Esophagus muscularis mucosa (tissue), 4 donors: ENCODE results near the gene GPR42. TPM values are rescaled to one million over a fixed set of nuclear protein-coding genes. Genes with fewer than 3 reads are reported as not detected.
"Not testable (repeated sequence)": the region's sequence is repeated elsewhere in the genome, so short reads cannot be mapped to it uniquely, and the experiment has no call there.

Experiments
- DNase-seq: peaks from one replicate; pipeline ENCODE4 v3.0.0-alpha.2; 2017; ENCODE audit errors: extremely low spot score
- H3K27ac ChIP-seq, 4 donors: fragments of 200-600 bp; sonication (generic); replicated peaks in 1 of 4; 1 replicate in 3 of 4; 2 replicates in 1 of 4; pipeline ENCODE4 v1.5.1; 2016 to 2019; ENCODE audit warnings: mild to moderate bottlenecking in 1 of 4
- H3K27me3 ChIP-seq, 4 donors: fragments of 200-600 bp; sonication (generic); one replicate each; pipeline versions ENCODE4 v1.5.1 to v1.6.0; 2016 to 2019
- H3K36me3 ChIP-seq, 4 donors: fragments of 200-600 bp; sonication (generic); one replicate each; pipeline ENCODE4 v1.5.1; 2016 to 2019
- H3K4me1 ChIP-seq, 4 donors: fragments of 200-600 bp; sonication (generic); one replicate each; pipeline ENCODE4 v1.5.1; 2016 to 2019
- H3K4me3 ChIP-seq, 4 donors: fragments of 200-600 bp; sonication (generic); 1 replicate in 2 of 4; 2 replicates in 2 of 4; pipeline ENCODE4 v1.5.1; 2016 to 2019; ENCODE audit warnings: mild to moderate bottlenecking in 4 of 4, moderate library complexity in 1 of 4
- H3K9me3 ChIP-seq, 4 donors: fragments of 200-600 bp; sonication (generic); 1 replicate in 3 of 4; 2 replicates in 1 of 4; pipeline ENCODE4 v1.5.1; 2016 to 2019
- EP300 ChIP-seq: sonication (generic); formaldehyde crosslinking; IDR thresholded peaks from one replicate; pipeline ENCODE4 v1.6.1; 2017; ENCODE audit warnings: antibody characterized with exemption
- POLR2A ChIP-seq: fragments of 450-650 bp; IDR thresholded peaks from one replicate; pipeline ENCODE4 v1.6.1; 2017; ENCODE audit warnings: antibody characterized with exemption, moderate library complexity, mild to moderate bottlenecking, low read depth
- POLR2AphosphoS5 ChIP-seq, 2 donors: sonication (generic); formaldehyde crosslinking; IDR thresholded peaks; one replicate each; pipeline ENCODE4 v1.6.1; 2017; ENCODE audit warnings: antibody characterized with exemption in 2 of 2
- WGBS: methylation state at CpG from one replicate; pipeline ENCODE4 v1.1.5; 2018; 5-methylcytosine and 5-hydroxymethylcytosine counted together
- intact Hi-C: fragments of 100-400 bp; cut with DNase I; formaldehyde crosslinking; loops from one replicate; pipeline ENCODE4 v1.15.1; 2023
- total RNA-seq, 4 donors: library from RNA; depleted of rRNA; stranded (reverse); fragments of >200 nt; gene quantifications; one replicate each; pipeline versions ENCODE4 v1.1.0 to v1.2.1, GENCODE V29; 2016
- TF ChIP-seq, protein P1 (sequence below), 3 experiments: fragments of 200-600 bp in 2 of 3; fragments of 450-650 bp in 1 of 3; sonication (generic) in 2 of 3; IDR thresholded peaks; one replicate each; pipeline ENCODE4 v1.5.1; 2017 to 2019; ENCODE audit warnings: antibody characterized with exemption in 3 of 3, mild to moderate bottlenecking in 2 of 3, moderate library complexity in 1 of 3

GPR42 gene
- total RNA-seq, 4 donors from 2014 or later: 0.17 TPM; not detected in 3

DNA sequence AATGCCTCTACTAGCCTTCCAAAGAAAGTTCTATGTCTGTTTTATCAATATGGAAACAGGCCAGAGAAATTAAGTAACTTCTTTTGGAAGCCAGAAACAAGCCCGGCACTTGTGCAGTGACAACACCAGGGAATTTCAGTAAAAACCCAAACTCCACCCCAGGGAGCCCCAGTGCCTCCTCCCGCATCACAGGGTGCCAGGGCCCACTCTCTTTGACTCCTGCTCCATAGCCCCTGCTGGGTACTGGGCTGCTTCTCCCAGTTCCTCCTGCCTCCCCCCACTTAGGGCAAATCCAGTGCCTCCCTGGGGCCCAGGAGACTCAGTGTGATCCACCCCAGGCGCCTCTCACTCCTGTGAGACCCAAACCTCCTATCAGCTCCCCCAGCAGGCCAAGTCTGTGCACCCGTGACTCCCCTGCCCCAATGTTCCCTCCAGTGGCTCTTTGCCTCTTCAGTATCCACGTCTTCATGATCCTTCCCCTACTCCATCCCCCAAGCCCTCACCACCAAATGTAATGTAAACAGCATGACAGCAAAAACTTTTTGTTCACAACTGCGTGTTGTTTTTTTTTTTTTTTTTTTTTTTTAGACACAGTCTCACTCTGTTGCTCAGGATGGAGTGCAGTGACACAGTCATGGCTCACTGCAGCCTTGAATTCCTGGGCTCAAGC, 14.9 kb upstream of the GPR42 start:
- peaks cover 0 to 3% (median 0%) of the 10 kb centered on the region in 4 donors for H3K4me1 ChIP-seq
- no peaks in the 10 kb centered on the region for H3K36me3 ChIP-seq
- TF ChIP-seq EP300 (no peak), POLR2AphosphoS5 (IDR thresholded peaks at IDR 0.05) (no peak), POLR2A (no peak)
- TF ChIP-seq, protein P1, sequence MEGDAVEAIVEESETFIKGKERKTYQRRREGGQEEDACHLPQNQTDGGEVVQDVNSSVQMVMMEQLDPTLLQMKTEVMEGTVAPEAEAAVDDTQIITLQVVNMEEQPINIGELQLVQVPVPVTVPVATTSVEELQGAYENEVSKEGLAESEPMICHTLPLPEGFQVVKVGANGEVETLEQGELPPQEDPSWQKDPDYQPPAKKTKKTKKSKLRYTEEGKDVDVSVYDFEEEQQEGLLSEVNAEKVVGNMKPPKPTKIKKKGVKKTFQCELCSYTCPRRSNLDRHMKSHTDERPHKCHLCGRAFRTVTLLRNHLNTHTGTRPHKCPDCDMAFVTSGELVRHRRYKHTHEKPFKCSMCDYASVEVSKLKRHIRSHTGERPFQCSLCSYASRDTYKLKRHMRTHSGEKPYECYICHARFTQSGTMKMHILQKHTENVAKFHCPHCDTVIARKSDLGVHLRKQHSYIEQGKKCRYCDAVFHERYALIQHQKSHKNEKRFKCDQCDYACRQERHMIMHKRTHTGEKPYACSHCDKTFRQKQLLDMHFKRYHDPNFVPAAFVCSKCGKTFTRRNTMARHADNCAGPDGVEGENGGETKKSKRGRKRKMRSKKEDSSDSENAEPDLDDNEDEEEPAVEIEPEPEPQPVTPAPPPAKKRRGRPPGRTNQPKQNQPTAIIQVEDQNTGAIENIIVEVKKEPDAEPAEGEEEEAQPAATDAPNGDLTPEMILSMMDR (IDR thresholded peaks at IDR 0.05): no peak
- no peak for DNase-seq
- H3K9me3 ChIP-seq: no peaks in the 10 kb centered on the region
- no peak overlapping the region for H3K27ac ChIP-seq
- no peak overlapping the region for H3K4me3 ChIP-seq
- 50% methylated on average over 6 of the region's 6 CpGs for WGBS
- intact Hi-C loops: no loop called here
- peaks cover 0 to 55% (median 0%) of the 10 kb centered on the region in 4 donors for H3K27me3 ChIP-seq

DNA sequence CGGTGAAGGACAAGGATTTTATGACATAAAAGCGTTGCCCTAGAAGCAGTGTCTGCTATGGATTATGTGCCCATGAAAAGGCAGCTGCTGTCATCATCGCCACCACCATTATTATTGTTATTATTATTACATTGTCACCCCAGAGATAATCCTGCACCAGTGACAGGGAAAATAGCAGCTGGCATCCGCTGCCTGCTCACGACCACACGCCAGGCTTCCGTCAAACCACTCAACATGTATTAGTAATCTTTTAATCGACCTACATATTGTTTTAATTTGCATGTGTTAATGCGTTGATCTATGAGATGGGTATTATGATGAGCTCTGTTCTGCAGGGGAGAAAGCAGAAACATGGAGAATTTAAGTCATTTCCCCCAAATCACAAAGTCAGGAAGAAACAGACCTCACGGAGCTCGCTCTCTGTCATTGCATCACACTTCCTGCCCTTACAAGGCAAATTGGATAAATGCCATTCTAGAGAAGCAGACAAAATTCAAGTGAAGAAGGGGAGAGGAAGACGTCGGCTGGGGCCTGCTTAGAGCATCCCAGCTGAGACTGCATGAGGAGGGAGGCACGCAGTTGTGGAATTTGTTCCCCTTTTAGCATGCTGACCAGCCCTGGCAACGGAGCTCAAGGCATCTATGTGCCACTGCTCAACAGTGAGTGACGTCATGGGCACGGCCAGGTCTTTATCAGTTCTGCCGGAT, 12.8 kb upstream of the GPR42 start, which contains the start of gene FFAR3:
FFAR3 (plus strand) TSS at position 594 of the 707 bp plus-strand sequence. CDS start 431 bp downstream, outside the sequence.
- peaks cover 0 to 39% (median 0%) of the 10 kb centered on the region in 4 donors for H3K27me3 ChIP-seq
- WGBS: 45% methylated on average over 18 of the region's 18 CpGs
- H3K4me3 ChIP-seq: no peak within 1 kb of the TSS
- intact Hi-C loops: no loop called here
- no peaks in the 10 kb centered on the region for H3K36me3 ChIP-seq
- no peak within 1 kb of the TSS for H3K27ac ChIP-seq
- DNase-seq: no peak
- H3K4me1 ChIP-seq: no peaks in the 10 kb centered on the region
- H3K9me3 ChIP-seq: no peaks in the 10 kb centered on the region
- TF ChIP-seq, protein P1 (IDR thresholded peaks at IDR 0.05): no peak
- TF ChIP-seq EP300 (no peak), POLR2A (no peak), POLR2AphosphoS5 (IDR thresholded peaks at IDR 0.05) (no peak)

DNA sequence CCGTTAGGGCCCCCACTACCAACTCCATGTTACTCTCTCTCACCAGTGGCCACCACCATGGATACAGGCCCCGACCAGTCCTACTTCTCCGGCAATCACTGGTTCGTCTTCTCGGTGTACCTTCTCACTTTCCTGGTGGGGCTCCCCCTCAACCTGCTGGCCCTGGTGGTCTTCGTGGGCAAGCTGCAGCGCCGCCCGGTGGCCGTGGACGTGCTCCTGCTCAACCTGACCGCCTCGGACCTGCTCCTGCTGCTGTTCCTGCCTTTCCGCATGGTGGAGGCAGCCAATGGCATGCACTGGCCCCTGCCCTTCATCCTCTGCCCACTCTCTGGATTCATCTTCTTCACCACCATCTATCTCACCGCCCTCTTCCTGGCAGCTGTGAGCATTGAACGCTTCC, 12.0 kb upstream of the GPR42 start:
- H3K36me3 ChIP-seq, H3K27ac ChIP-seq, H3K9me3 ChIP-seq, H3K4me1 ChIP-seq, H3K4me3 ChIP-seq, intact Hi-C loops, DNase-seq: not testable (repeated sequence)
- WGBS: no CpG with 5 or more reads among the region's 16 CpGs
- peaks cover 0 to 34% (median 0%) of the 10 kb centered on the region in 4 donors for H3K27me3 ChIP-seq

DNA sequence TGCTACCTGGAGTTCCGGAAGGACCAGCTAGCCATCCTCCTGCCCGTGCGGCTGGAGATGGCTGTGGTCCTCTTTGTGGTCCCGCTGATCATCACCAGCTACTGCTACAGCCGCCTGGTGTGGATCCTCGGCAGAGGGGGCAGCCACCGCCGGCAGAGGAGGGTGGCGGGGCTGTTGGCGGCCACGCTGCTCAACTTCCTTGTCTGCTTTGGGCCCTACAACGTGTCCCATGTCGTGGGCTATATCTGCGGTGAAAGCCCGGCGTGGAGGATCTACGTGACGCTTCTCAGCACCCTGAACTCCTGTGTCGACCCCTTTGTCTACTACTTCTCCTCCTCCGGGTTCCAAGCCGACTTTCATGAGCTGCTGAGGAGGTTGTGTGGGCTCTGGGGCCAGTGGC, 11.5 kb upstream of the GPR42 start:
- peaks cover 0 to 29% (median 0%) of the 10 kb centered on the region in 4 donors for H3K27me3 ChIP-seq
- H3K36me3 ChIP-seq, intact Hi-C loops, H3K9me3 ChIP-seq, H3K4me1 ChIP-seq, H3K4me3 ChIP-seq, H3K27ac ChIP-seq, DNase-seq: not testable (repeated sequence)
- WGBS: 89% methylated on average over 17 of the region's 21 CpGs

DNA sequence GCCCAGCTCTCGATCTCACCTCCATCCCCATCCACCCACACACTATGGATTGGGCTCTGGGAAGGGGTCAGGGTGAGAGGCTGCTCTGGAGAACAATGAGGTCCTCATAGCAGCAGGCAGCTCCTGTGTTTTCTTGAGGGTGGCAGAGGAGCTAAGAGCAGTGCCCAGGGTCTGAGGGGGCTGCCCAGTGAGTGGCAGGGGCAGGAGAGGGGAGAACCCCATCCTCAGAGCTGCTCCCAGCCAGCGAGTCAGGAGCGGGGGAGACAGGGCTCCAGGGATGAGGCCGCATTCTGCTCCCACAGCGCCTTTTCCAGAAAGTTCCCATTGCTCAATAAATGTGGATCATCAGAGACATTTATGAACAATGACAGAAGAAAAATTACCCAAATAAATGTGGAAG, 10.8 kb upstream of the GPR42 start:
- intact Hi-C loops, DNase-seq, H3K27ac ChIP-seq, H3K4me3 ChIP-seq, H3K9me3 ChIP-seq, H3K4me1 ChIP-seq, H3K36me3 ChIP-seq: not testable (repeated sequence)
- no CpG with 5 or more reads among the region's 5 CpGs for WGBS
- H3K27me3 ChIP-seq: peaks cover 0 to 22% (median 0%) of the 10 kb centered on the region in 4 donors

DNA sequence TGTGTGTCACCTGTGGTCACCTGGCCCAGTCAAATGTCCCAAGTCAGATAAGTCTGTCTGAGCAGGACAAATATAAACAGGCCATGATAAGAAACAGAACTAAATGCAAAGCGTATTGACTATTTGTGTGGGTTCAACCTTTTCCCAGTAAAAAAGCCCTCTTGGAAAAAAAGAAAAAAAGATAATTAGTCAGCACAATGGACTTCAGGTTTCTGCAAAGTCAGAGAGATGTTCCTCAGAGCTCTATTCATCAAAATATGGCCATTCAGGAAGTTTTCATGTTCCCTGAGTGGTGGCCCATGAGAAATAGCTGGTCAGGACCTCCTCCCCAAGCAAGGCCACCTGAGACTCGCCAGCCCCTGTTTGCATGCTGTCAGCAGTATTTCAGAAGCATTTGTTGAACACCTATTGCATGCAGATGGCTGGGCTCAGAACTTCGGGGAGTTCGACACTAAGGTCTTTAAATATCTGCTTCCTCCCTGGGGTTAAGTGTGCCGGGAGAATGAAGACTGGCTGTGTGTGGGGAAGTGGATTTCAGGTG, 9.9 kb upstream of the GPR42 start:
- TF ChIP-seq POLR2AphosphoS5 (IDR thresholded peaks at IDR 0.05): no peak
- TF ChIP-seq EP300: no peak
- TF ChIP-seq, protein P1 (IDR thresholded peaks at IDR 0.05): no peak
- TF ChIP-seq POLR2A: no peak
- Histone ChIP-seq H3K27me3 (peaks cover 0 to 20% (median 0%) of the 10 kb centered on the region in 4 donors), H3K4me1 (no peaks in the 10 kb centered on the region), H3K4me3 (no peak overlapping the region), H3K9me3 (no peaks in the 10 kb centered on the region), H3K36me3 (no peaks in the 10 kb centered on the region), H3K27ac (no peak overlapping the region)
- peak; percentile 21 for DNase-seq
- intact Hi-C loops: no loop called here
- WGBS: 34% methylated on average over 5 of the region's 5 CpGs
